Measurements from ENCODE around the gene KDM1A. TPM values are rescaled to one million over a fixed set of nuclear protein-coding genes. Genes with fewer than 3 reads are reported as not detected.

Gene KDM1A
- total and polyA plus RNA-seq, 9 of the 15 experiments (the other 6 are each of a cell fraction or from before 2014, with no cell fraction given): 59.2 to 181 (median 168) TPM

DNA sequence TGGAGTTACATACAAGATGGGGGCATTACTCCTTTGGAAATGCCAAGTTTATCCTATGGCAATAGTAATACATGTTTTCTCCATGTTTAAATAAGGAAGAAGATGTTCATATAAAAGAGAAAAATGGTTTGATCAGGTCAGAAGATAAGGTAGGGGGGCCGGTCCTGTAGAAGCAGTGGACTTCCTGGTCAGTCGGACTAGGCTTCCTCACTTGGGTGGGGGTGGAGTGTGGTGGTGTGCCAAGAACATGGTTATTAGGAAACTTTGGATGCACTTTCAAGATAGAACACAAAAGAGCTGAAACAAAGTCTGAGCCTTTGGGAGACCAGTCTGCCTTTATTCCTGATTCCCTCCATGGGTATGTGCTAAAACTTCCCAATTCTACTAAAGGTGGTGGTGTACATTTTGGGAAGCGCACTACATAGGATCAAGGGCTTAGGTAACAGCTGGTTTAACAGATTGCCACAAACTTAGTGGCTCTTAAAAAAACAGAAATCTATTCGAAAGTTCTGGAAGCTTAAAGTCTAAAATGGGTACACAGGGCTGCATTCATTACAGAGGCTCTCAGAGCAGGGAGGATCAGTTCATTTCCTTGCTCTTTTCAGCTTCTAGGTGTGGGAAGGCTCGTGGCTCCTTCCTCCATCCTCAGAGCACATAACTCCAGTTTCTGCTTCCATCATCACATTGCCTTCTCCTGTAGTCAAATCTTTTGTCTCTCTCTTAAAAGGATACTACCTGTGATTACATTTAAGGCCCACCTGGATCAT is 64.6 kb downstream of the KDM1A start (continued):
- no peak for TF ChIP-seq MGA (IDR thresholded peaks at IDR 0.05)

Data from K562 (cell line).